RWPE1 (cell line): ENCODE results near the gene DRC7.
A peak's percentile ranks its signal among the peaks of the same experiment; 100 is the strongest.

Experiments used
- CTCF ChIA-PET: fragments of 350-600 bp; sonication (Branson Sonifier 250); formaldehyde crosslinking; extraction: SDS; loops from one replicate; lab custom pipeline; 2021; lab: Yijun Ruan, JAX
- POLR2A ChIA-PET: fragments of 400-600 bp; formaldehyde crosslinking; extraction: SDS; loops from one replicate; lab custom pipeline; 2020; ENCODE audit warnings: antibody characterized with exemption; ENCODE audit not compliant: low non-redundant PET; lab: Yijun Ruan, JAX
- DNase-seq: peaks from one replicate; pipeline ENCODE4 v3.0.0; 2012; ENCODE audit warnings: low spot score
- H3K27ac ChIP-seq: fragments of 450-650 bp; 2 replicates; pipeline ENCODE4 v1.5.1; 2017
- TF ChIP-seq, protein P1 (sequence below): fragments of 450-650 bp; conservative IDR thresholded peaks from 2 replicates; pipeline ENCODE4 v1.5.1; 2017; ENCODE audit warnings: low read depth, mild to moderate bottlenecking

DRC7 gene

DNA sequence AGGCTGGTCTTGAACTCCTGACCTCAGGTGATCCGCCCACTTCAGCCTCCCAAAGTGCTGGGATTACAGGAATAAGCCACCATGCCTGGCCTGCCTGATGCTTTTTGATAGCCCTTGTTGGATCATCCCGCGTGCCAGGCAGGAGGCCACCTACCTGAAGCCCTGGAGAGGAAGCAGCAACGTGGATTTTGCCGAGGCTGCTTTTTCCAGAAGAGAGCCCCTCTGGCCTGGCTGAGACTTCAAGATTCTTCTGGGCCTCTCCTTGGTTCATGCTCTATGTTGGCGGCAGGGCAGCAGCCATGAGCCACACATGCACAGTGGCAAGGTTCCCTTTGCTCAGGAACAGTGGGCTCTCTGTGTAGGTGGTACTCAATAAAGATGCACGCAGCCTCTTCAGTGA, 52.5 kb downstream of the DRC7 start:
- ChIA-PET POLR2A (no interaction called here), CTCF (interaction anchor here (0.5 to 0.7 kb wide), 2 partner anchors 27 to 258 kb away, joined by 3 read pairs; no protein-coding TSS in a partner anchor)
- TF ChIP-seq, protein P1, sequence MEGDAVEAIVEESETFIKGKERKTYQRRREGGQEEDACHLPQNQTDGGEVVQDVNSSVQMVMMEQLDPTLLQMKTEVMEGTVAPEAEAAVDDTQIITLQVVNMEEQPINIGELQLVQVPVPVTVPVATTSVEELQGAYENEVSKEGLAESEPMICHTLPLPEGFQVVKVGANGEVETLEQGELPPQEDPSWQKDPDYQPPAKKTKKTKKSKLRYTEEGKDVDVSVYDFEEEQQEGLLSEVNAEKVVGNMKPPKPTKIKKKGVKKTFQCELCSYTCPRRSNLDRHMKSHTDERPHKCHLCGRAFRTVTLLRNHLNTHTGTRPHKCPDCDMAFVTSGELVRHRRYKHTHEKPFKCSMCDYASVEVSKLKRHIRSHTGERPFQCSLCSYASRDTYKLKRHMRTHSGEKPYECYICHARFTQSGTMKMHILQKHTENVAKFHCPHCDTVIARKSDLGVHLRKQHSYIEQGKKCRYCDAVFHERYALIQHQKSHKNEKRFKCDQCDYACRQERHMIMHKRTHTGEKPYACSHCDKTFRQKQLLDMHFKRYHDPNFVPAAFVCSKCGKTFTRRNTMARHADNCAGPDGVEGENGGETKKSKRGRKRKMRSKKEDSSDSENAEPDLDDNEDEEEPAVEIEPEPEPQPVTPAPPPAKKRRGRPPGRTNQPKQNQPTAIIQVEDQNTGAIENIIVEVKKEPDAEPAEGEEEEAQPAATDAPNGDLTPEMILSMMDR: no peak
- no peak overlapping the region for H3K27ac ChIP-seq
- DNase-seq: no peak

DNA sequence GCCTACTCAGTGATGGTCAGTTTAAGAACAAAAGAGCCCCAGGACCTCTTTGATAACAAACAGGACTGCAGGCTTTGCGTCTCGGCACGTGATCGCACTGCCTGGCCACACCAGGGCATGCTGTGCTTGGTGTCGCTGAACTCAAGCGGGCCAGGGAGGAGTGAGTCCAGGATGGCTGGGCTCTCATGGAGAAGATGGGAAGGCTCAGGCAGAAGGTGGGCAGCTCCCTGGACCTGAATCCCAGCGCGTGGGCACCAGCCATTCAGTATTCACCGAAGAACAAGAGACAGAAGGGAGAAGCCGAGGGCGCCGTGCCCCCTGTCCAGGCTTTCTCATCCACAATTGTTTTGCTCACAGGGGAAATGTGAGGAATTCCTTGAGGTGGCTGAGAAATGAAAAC, 52.9 kb downstream of the DRC7 start:
- no peak overlapping the region for H3K27ac ChIP-seq
- TF ChIP-seq, protein P1: no peak
- POLR2A ChIA-PET: no interaction called here
- CTCF ChIA-PET: no interaction called here
- no peak for DNase-seq

DNA sequence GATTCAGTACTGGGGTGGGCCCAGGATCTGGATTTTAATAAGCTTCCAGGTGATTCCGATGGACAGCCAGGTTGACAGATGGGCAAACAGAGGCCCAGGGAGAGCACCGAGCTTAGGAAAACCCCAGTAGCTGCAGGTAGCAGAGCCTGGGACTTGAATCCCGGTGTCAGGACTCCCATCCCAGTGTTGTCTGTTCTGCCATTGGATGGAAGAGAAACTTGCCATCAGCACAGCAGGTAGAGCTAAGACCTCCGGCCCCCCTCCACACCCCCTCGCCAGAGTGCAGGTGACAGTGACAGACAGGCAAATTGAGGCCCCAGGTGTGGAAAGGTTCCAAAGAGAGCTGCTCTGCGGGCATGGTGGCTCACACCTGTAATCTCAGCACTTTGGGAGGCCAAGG, 53.4 kb downstream of the DRC7 start:
- no peak overlapping the region for H3K27ac ChIP-seq
- POLR2A ChIA-PET: no interaction called here
- CTCF ChIA-PET: interaction anchor here (1.2 kb wide), 1 partner anchor 172 kb away, joined by 3 read pairs; no protein-coding TSS in a partner anchor
- no peak for DNase-seq
- TF ChIP-seq, protein P1: no peak

DNA sequence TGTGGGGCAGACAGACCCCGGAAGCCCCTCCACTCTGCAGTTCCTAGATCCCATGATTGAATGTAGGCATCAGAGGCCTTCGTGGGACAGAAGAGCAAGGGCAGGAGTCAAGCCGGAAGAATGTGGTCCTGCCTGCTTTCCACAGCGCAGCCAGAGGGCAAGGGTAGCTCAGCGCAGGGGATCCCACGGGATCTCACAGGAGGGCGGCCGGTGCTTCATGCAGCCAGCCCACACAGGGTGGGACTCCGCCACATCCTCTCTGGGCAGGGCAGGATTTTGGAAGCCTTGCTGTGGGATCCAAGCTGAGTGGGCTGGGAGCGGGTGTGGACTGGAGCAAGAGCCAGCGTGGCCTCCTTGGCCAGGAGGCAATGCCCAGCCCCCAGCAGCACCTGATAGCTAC, 54.0 kb downstream of the DRC7 start:
- peak overlapping the region; percentile 13; the same call in 1 of the 2 replicates for H3K27ac ChIP-seq
- ChIA-PET POLR2A (no interaction called here), CTCF (interaction anchor here (0.7 to 1.2 kb wide), 2 partner anchors 13 to 173 kb away, joined by 3 to 12 read pairs; partner anchors contain the start of gene KATNB1)
- TF ChIP-seq, protein P1: no peak
- no peak for DNase-seq

DNA sequence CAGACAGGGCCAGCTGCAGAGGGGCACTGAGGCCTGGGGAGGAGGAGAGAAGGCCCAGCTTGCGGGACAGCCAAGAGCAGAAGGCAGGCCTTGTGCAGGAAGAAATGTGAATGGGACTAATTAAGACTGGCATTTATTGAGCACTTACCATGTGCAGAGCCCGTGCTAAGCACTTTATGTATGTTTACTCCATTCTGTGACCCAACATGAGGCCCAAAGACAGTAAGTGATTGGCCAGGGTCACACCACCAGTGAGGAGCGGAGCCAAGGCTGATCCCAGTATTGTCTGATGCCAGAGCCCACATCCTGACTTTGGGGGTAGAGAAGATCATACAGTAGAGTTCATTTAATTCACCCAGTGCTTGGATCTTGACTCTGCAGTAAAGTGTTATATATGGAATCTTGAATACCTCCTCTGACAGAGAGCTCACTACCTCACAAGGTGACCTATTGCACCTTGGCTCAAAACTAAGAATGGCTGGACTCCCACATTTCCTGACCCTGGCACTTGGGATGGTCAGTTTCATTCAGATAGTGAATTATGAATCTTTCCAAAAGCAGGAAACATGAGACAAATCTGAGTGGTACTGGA, 54.6 kb downstream of the DRC7 start:
- POLR2A ChIA-PET: no interaction called here
- CTCF ChIA-PET: interaction anchor here (0.5 to 1.2 kb wide), 3 partner anchors 14 to 173 kb away, joined by 3 to 12 read pairs (median 6); partner anchors contain the start of gene KATNB1
- H3K27ac ChIP-seq: peak overlapping the region; percentile 13; the same call in 1 of the 2 replicates
- TF ChIP-seq, protein P1: no peak
- DNase-seq: no peak

DNA sequence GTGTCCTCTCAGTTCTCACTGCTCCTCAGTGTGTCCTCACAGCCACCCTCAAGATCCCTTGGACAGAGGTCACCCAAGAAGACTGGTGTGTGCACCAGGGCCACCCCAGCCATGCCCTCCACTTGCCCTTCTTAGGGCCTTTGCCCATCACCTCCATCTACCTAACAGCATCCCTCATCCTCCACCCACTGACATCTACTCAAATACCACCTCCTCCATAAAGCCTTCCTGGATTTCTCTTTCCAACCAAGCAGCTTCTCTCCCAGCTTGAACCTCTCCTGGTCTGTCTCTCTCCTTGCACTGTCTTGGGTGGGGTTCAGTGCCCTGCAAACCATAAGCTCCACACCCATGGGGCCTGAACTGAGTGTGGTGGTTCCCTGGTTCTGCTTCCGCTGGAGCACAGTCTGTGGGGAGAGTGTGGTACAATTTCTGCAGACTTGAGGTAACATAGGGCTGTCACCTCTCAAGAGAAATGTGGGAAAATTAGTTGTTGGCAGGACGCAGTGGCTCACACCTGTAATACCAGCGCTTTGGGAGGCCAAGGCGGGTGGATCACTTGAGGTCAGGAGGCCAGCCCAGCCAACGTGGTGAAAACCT, 55.3 kb downstream of the DRC7 start:
- H3K27ac ChIP-seq: peak overlapping the region; percentile 23; the same call in 1 of the 2 replicates
- CTCF ChIA-PET: interaction anchor here (0.5 kb wide), 1 partner anchor 78 kb away, joined by 6 read pairs; no protein-coding TSS in a partner anchor
- DNase-seq: no peak
- TF ChIP-seq, protein P1: no peak
- POLR2A ChIA-PET: no interaction called here
